NT2/D1 (cell line): ENCODE measurements around the gene GOPC.

Experiments used
- DNase-seq: peaks from one replicate; pipeline ENCODE4 v3.0.0-alpha.2; 2011; ENCODE audit warnings: low read depth, low spot score
- H3K27me3 ChIP-seq: 2 replicates; pipeline ENCODE4 v1.6.0; 2011; ENCODE audit warnings: mild to moderate bottlenecking; ENCODE audit not compliant: insufficient read length, insufficient read depth
- H3K36me3 ChIP-seq: 2 replicates; pipeline ENCODE4 v1.6.1; 2011; ENCODE audit warnings: mild to moderate bottlenecking, low read length, mixed read lengths; ENCODE audit not compliant: insufficient read depth, insufficient read length
- H3K4me1 ChIP-seq: 2 replicates; pipeline ENCODE4 v1.5.1; 2011; ENCODE audit not compliant: insufficient read depth, insufficient read length
- H3K4me3 ChIP-seq: 2 replicates; pipeline ENCODE4 v1.5.1; 2011; ENCODE audit warnings: low read depth; ENCODE audit not compliant: insufficient read length
- H3K9ac ChIP-seq: 2 replicates; pipeline ENCODE4 v1.6.0; 2011; ENCODE audit warnings: low read depth; ENCODE audit not compliant: insufficient read length
- H3K9me3 ChIP-seq: 2 replicates; pipeline ENCODE4 v1.5.1; 2011; ENCODE audit warnings: mild to moderate bottlenecking, low read length; ENCODE audit not compliant: insufficient read depth
- SUZ12 ChIP-seq: IDR thresholded peaks from 2 replicates; pipeline ENCODE4 v1.6.1; 2011; ENCODE audit not compliant: insufficient read length, insufficient read depth; ENCODE audit errors: extremely low read depth
- YY1 ChIP-seq: IDR thresholded peaks from 2 replicates; pipeline ENCODE4 v1.6.1; 2011; ENCODE audit not compliant: insufficient read length, insufficient read depth
- ZNF274 ChIP-seq: IDR thresholded peaks from 2 replicates; pipeline ENCODE4 v1.6.1; 2011; ENCODE audit warnings: mild to moderate bottlenecking, low read depth, low read length

The GOPC gene

DNA sequence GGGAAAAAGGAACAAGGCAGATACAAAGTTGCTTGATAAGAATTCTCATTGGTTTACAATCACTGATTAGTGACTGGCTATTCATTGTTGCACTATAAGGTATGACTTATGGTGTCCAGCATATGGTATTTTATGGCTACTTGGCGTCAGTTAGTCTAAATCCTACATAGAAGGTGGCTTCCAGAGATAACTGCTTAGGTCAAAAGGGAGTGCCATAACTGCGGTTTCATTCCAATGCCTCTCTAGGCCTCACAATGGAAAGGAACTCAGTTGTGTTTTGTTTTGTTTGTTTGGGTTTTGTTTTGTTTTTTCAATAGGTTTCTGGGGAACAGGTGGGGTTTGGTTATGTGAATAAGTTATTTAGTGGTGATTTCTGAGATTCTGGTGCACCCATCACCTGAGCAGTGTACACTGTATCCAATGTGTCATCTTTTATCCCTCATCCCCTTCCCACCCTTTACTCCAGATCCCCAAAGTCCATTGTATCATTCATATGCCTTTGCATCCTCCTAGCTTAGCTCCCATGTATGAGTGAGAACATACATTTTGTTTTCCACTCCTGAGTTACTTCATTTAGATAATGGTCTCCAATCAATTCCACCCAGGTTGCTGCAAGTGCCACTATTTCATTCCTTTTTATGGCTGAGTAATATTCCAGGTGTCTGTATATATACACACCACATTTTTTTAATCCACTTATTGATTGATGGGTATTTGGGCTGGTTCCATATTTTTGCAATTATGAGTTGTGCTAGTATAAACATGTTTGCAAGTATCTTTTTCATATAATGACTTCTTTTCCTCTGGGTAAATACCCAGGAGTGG, 7.0 kb downstream of the GOPC start:
- DNase-seq = no peak
- no peak for TF ChIP-seq SUZ12
- TF ChIP-seq YY1 = no peak
- TF ChIP-seq ZNF274 = no peak
- no peaks in the 10 kb centered on the region for H3K27me3 ChIP-seq
- no peak overlapping the region for H3K9ac ChIP-seq
- H3K36me3 ChIP-seq = peaks cover 36% of the 10 kb centered on the region
- no peaks in the 10 kb centered on the region; the same call in none of the 2 replicates for H3K9me3 ChIP-seq
- H3K4me3 ChIP-seq = no peak overlapping the region
- H3K4me1 ChIP-seq = no peaks in the 10 kb centered on the region

DNA sequence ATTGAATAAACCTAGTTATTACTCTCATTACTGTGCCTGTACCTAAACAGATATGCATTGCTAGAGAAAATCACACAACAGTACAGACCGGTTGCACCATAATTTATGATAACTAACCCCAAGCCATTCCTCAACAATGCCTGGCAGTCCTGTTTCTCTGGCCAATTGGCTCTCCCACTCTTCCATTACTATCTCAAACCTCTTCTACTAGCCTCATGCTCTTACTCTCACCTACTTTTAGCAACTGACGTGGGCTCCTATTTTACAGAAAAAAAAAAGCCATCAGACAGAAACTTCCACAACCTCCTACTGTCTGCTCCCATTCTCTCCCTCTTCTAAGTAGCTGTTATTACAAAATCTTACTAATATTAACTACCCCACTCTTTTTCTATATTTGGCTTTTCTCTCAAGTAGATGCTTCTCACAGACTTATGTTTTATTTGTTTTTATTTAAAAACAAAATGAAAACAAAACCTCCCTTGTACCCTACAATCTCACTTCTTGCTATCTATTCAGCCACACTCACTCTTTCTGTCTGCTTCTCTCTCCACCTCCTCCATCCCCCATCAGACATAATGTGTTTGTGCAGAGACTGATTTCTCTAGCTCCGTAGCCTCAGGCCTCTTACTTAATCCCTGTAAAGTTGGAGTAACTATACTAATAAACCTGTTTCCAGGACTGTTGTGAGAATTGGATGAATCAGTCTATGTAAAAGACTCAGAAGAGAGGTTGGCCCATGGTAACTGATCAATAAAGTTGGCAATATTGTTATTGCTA, 9.1 kb downstream of the GOPC start:
- no peak for DNase-seq
- H3K9ac ChIP-seq = no peak overlapping the region
- no peaks in the 10 kb centered on the region for H3K4me1 ChIP-seq
- no peaks in the 10 kb centered on the region; the same call in none of the 2 replicates for H3K9me3 ChIP-seq
- peaks cover 37% of the 10 kb centered on the region for H3K36me3 ChIP-seq
- H3K27me3 ChIP-seq = no peaks in the 10 kb centered on the region
- TF ChIP-seq ZNF274 (no peak), SUZ12 (no peak), YY1 (no peak)
- H3K4me3 ChIP-seq = no peak overlapping the region

DNA sequence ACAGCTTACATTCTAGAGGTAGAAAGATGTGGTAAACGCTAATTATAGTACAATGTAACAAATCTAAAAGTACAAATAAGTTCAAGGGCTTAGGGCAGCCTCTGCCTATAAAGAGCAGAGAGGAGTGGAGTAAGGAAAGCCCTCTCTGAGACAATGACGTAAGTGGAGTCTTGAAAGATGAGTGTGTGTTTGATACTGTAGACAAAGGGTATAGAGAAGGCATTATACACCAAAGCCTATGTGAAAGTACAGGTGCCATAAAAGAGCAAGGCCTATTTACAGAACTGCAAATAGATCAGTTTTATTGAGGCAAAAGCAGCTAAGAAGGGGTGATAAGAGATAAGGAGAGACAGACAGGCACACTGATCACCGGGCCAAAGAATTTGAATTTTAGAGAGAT, 10.9 kb downstream of the GOPC start:
- Histone ChIP-seq H3K9ac (no peak overlapping the region), H3K27me3 (no peaks in the 10 kb centered on the region), H3K36me3 (peaks cover 33% of the 10 kb centered on the region), H3K9me3 (no peaks in the 10 kb centered on the region), H3K4me3 (no peak overlapping the region), H3K4me1 (no peaks in the 10 kb centered on the region)
- TF ChIP-seq ZNF274 = no peak
- no peak for TF ChIP-seq SUZ12
- DNase-seq = no peak

DNA sequence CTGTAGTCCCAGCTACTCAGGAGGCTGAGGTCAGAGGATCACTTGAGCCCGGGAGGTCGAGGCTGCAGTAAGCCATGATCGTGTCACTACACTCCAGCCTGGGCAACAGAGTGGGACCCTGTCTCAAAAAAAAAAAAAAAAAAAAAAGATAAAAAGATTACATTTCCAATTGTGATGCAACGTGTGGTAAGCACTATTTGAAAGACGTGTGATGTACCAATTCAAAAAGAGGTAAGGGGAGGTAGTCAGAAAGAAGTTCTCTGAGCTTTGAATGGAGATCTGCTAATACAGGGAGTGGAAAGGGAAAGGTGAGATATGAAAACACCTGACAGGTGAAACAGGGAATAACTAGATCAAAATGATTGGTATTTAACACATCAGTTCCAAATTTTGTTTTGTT, 11.9 kb downstream of the GOPC start:
- H3K9ac ChIP-seq = no peak overlapping the region
- no peak overlapping the region for H3K4me3 ChIP-seq
- no peaks in the 10 kb centered on the region for H3K27me3 ChIP-seq
- H3K36me3 ChIP-seq = peaks cover 35% of the 10 kb centered on the region
- no peaks in the 10 kb centered on the region for H3K4me1 ChIP-seq
- no peak for DNase-seq
- no peaks in the 10 kb centered on the region for H3K9me3 ChIP-seq
- TF ChIP-seq ZNF274 = no peak
- no peak for TF ChIP-seq YY1
- TF ChIP-seq SUZ12 = no peak

DNA sequence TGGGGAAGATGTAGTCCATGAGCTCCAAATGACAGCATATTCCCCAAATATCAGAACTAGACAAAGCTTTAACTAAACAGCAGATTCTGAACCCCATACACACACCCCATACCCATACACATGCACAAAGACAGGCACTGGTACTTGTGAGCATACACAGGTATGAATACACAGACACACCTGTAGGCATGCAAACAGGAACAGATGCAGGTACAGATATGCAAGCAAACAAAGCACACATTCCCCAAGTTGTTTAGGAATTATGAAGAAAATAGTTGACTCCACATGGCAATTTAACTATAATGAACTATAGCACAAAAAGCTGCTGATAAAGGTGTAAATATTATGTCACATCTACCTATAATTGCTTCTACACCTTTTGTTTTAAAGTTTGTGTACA, 16.7 kb downstream of the GOPC start:
- H3K36me3 ChIP-seq = peaks cover 48% of the 10 kb centered on the region

DNA sequence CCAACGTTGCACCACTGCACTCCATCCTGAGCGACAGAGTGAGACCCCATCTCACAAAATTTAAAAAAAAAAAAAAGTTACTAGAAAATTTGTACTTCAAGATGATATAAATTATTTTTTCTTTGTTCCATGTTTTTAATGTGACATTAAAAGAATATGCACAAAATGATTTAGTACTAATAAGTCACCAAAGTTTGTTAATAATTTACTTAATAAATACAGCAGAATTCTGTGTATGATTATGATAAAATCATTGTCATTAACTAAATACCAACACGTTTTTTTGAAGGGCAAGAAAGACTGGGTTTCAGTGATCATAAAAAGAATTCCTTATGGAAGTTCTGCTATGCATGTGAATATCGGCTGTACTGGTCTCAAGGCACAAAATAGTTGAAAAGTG, 28.1 kb downstream of the GOPC start:
- Histone ChIP-seq H3K36me3 (peaks cover 51% of the 10 kb centered on the region), H3K9me3 (no peaks in the 10 kb centered on the region), H3K4me1 (no peaks in the 10 kb centered on the region), H3K27me3 (no peaks in the 10 kb centered on the region), H3K9ac (no peak overlapping the region), H3K4me3 (no peak overlapping the region)
- TF ChIP-seq SUZ12 (no peak), ZNF274 (no peak), YY1 (no peak)
- DNase-seq = no peak

More for the DNA sequence above, 16.7 kb downstream of the GOPC start:
- TF ChIP-seq SUZ12 = no peak
- no peak for TF ChIP-seq YY1
- TF ChIP-seq ZNF274 = no peak
- Histone ChIP-seq H3K9me3 (peaks cover 7% of the 10 kb centered on the region; the same call in 1 of the 2 replicates), H3K4me1 (no peaks in the 10 kb centered on the region), H3K9ac (no peak overlapping the region), H3K4me3 (no peak overlapping the region), H3K27me3 (no peaks in the 10 kb centered on the region)
- DNase-seq = no peak

DNA sequence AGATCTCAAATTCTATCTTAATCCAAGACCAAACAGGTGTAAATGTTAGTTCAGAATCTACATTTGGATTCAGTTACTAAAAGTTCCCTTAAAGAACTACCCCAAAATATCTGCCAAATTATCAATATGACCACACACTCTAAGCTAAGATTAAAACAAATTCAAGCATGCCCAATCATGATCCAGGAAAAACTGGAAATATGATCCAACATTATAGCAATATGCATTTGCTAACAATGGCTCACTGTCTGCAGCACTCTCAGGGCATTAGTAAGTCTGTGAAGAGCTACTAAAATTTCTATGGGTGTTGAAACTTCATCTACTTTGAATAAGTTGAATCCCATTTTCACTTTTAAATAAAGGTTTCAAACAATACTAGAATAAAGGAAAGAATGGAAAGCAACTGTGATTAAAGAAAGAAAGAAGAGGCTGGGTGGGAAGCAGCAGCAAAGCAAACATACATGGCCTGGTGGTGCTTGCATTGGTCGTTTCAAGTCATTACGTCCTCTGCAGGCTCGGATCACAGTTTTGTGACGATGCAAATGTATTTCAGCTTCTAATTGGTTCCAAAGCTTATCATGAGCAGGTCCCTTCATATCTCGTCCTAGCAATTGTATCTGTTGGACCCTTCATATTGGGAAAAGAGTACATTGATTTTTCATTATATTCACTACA, 29.2 kb downstream of the GOPC start:
- H3K9me3 ChIP-seq = no peaks in the 10 kb centered on the region
- H3K27me3 ChIP-seq = no peaks in the 10 kb centered on the region
- H3K4me3 ChIP-seq = no peak overlapping the region
- DNase-seq = no peak
- no peaks in the 10 kb centered on the region for H3K4me1 ChIP-seq
- peaks cover 51% of the 10 kb centered on the region for H3K36me3 ChIP-seq
- no peak overlapping the region for H3K9ac ChIP-seq
- TF ChIP-seq YY1 = no peak
- TF ChIP-seq SUZ12 = no peak
- TF ChIP-seq ZNF274 = no peak
